Parathyroid adenoma (tissue), 2 donors: Measurements from ENCODE around the gene ZNF441.

ENCODE experiments used
- H2AFZ ChIP-seq: fragments of 300-600 bp; sonication (generic); one replicate; pipeline ENCODE4 v1.7.0; 2017; ENCODE audit warnings: antibody characterized with exemption, mild to moderate bottlenecking
- H3K27ac ChIP-seq: fragments of 300-600 bp; sonication (generic); one replicate; pipeline ENCODE4 v1.7.0; 2017
- H3K27me3 ChIP-seq: fragments of 300-600 bp; sonication (generic); one replicate; pipeline ENCODE4 v1.7.0; 2017; ENCODE audit warnings: low read length; ENCODE audit not compliant: control insufficient read depth, insufficient read depth
- H3K36me3 ChIP-seq: fragments of 300-600 bp; sonication (generic); one replicate; pipeline ENCODE4 v1.7.0; 2017; ENCODE audit warnings: low read length; ENCODE audit not compliant: control insufficient read depth, insufficient read depth
- H3K4me1 ChIP-seq: fragments of 300-600 bp; sonication (generic); one replicate; pipeline ENCODE4 v1.7.0; 2017; ENCODE audit warnings: control low read depth
- H3K4me2 ChIP-seq: fragments of 300-600 bp; sonication (generic); one replicate; pipeline ENCODE4 v1.7.0; 2017; ENCODE audit warnings: low read length
- H3K4me3 ChIP-seq: fragments of 300-600 bp; sonication (generic); one replicate; pipeline ENCODE4 v1.7.0; 2017; ENCODE audit warnings: low read depth, low read length
- H3K79me2 ChIP-seq: fragments of 300-600 bp; sonication (generic); one replicate; pipeline ENCODE4 v1.7.0; 2017; ENCODE audit warnings: control low read depth
- H3K9ac ChIP-seq: fragments of 300-600 bp; sonication (generic); one replicate; pipeline ENCODE4 v1.7.0; 2017; ENCODE audit warnings: mild to moderate bottlenecking
- H3K9me3 ChIP-seq: fragments of 300-600 bp; sonication (generic); one replicate; pipeline ENCODE4 v1.7.0; 2017; ENCODE audit warnings: low read length; ENCODE audit not compliant: control insufficient read depth
- CTCF ChIP-seq: fragments of 300-600 bp; sonication (generic); IDR thresholded peaks from one replicate; pipeline ENCODE4 v1.7.0; 2017; ENCODE audit warnings: antibody characterized with exemption, mild to moderate bottlenecking
- donor health status: primary hyperparathyroidism.

Gene ZNF441

GRCh38 chr19:11832253-11832912 is 65.6 kb downstream of the ZNF441 start:
- Histone ChIP-seq H3K9me3 (no peaks in the 10 kb centered on the region), H3K27ac (no peak overlapping the region), H3K4me3 (no peak overlapping the region), H2AFZ (no peak overlapping the region), H3K9ac (no peak overlapping the region), H3K4me2 (no peak overlapping the region), H3K79me2 (peaks cover 34% of the 10 kb centered on the region), H3K27me3 (no peaks in the 10 kb centered on the region), H3K36me3 (peaks cover 19% of the 10 kb centered on the region), H3K4me1 (peaks cover 4% of the 10 kb centered on the region)
- no peak for TF ChIP-seq CTCF

- Histone ChIP-seq H3K4me3 (no peak overlapping the region), H3K79me2 (peaks cover 25% of the 10 kb centered on the region), H3K4me2 (no peak overlapping the region), H3K36me3 (peaks cover 19% of the 10 kb centered on the region), H3K27ac (no peak overlapping the region), H2AFZ (no peak overlapping the region), H3K9ac (no peak overlapping the region), H3K9me3 (no peaks in the 10 kb centered on the region), H3K4me1 (no peaks in the 10 kb centered on the region), H3K27me3 (no peaks in the 10 kb centered on the region)
- TF ChIP-seq CTCF: no peak
Observed at GRCh38 chr19:11833541-11833940, 66.7 kb downstream of the ZNF441 start.
